HepG2 (cell line): ENCODE results near the gene GFY. TPM values are rescaled to one million over a fixed set of nuclear protein-coding genes. Genes with fewer than 3 reads are reported as not detected.

Experiments used
- CBX5 ChIP-seq: sonication (generic); formaldehyde crosslinking; IDR thresholded peaks from 2 replicates; pipeline ENCODE4 v1.4.0; 2020; ENCODE audit warnings: missing genetic modification reagents, borderline replicate concordance
- CC2D1A ChIP-seq: sonication (generic); formaldehyde crosslinking; IDR thresholded peaks from 2 replicates; pipeline ENCODE4 v1.8.1; 2023; ENCODE audit warnings: mild to moderate bottlenecking, missing genetic modification reagents
- EP300 ChIP-seq, 3 experiments: sonication (generic) in 1 of 3; formaldehyde crosslinking in 1 of 3; IDR thresholded peaks; 2 replicates each; pipeline versions ENCODE4 v1.5.1 to v1.6.1; 2011 to 2020; ENCODE audit warnings: low read depth in 2 of 3, low read length in 2 of 3, borderline replicate concordance in 1 of 3, improper control_type of control experiment in 1 of 3, mild to moderate bottlenecking in 1 of 3, missing genetic modification reagents in 1 of 3, moderate library complexity in 1 of 3
- KAT2B ChIP-seq: fragments of 150-350 bp; IDR thresholded peaks from 2 replicates; pipeline ENCODE4 v1.6.1; 2014; ENCODE audit warnings: low read depth, low read length, borderline replicate concordance
- KAT7 ChIP-seq: IDR thresholded peaks from 2 replicates; pipeline ENCODE4 v1.6.1; 2018; ENCODE audit warnings: borderline replicate concordance, missing compliant biosample characterization
- KLF12 ChIP-seq: sonication (generic); formaldehyde crosslinking; IDR thresholded peaks from 2 replicates; pipeline ENCODE4 v1.4.0; 2020; ENCODE audit warnings: missing genetic modification reagents, borderline replicate concordance
- LCORL ChIP-seq, 2 experiments: fragments of 450-650 bp in 1 of 2; sonication (generic) in 1 of 2; formaldehyde crosslinking in 1 of 2; IDR thresholded peaks; 2 replicates each; pipeline versions ENCODE4 v1.5.0 to v1.6.1; 2017 to 2020; ENCODE audit warnings: antibody characterized with exemption in 1 of 2, missing genetic modification reagents in 1 of 2
- PHF5A ChIP-seq: IDR thresholded peaks from one replicate; pipeline ENCODE4 v1.6.1; 2018; ENCODE audit warnings: low read depth, missing genetic modification reagents; ENCODE audit not compliant: unreplicated experiment
- ZNF235 ChIP-seq: sonication (generic); formaldehyde crosslinking; IDR thresholded peaks from 2 replicates; pipeline ENCODE4 v1.8.1; 2023; ENCODE audit warnings: mild to moderate bottlenecking, missing genetic modification reagents, borderline replicate concordance
- ZNF33A ChIP-seq: sonication (generic); formaldehyde crosslinking; IDR thresholded peaks from 2 replicates; pipeline ENCODE4 v1.5.1; 2020; ENCODE audit warnings: missing genetic modification reagents, mild to moderate bottlenecking, moderate library complexity, borderline replicate concordance
- ZNF496 ChIP-seq: sonication (generic); formaldehyde crosslinking; IDR thresholded peaks from 2 replicates; pipeline ENCODE4 v1.8.1; 2023; ENCODE audit warnings: mild to moderate bottlenecking, moderate library complexity, missing genetic modification reagents; ENCODE audit not compliant: insufficient replicate concordance
- ZNF709 ChIP-seq: sonication (generic); formaldehyde crosslinking; IDR thresholded peaks from 2 replicates; pipeline ENCODE4 v1.5.0; 2020; ENCODE audit warnings: mild to moderate bottlenecking, missing genetic modification reagents
- ZNF766 ChIP-seq: sonication (generic); formaldehyde crosslinking; IDR thresholded peaks from 2 replicates; pipeline ENCODE4 v1.5.0; 2020; ENCODE audit warnings: missing genetic modification reagents, borderline replicate concordance
- ZNF839 ChIP-seq: sonication (generic); formaldehyde crosslinking; IDR thresholded peaks from 2 replicates; pipeline ENCODE4 v1.4.0; 2020; ENCODE audit warnings: missing genetic modification reagents, mild to moderate bottlenecking, borderline replicate concordance
- polyA plus RNA-seq, 8 experiments: library from polyadenylated mRNA; depleted of rRNA in 3 of 8; stranded (reverse) in 7 of 8; unstranded in 1 of 8; fragments of >200 nt; fragmentation: Illumina TruSeq in 4 of 8; extraction: Trizol in 4 of 8; gene quantifications; 2 replicates each; pipeline versions ENCODE4 v1.2.1 to v1.2.3, GENCODE V29; 2011 to 2016; ENCODE audit warnings: low read depth in 4 of 8, missing spikeins in 1 of 8, mixed read lengths in 1 of 8; ENCODE audit not compliant: insufficient read depth in 1 of 8
- total RNA-seq, 5 experiments: library from RNA; depleted of rRNA; stranded (reverse); fragments of >200 nt; fragmentation: Illumina TruSeq; extraction: Trizol; gene quantifications; 2 replicates each; pipeline ENCODE4 v1.2.3, GENCODE V29; 2016; ENCODE audit warnings: low read depth in 1 of 5
- TF ChIP-seq, protein P1 (sequence below): sonication (generic); formaldehyde crosslinking; IDR thresholded peaks from 2 replicates; pipeline ENCODE4 v1.8.1; 2023; ENCODE audit warnings: mild to moderate bottlenecking, missing genetic modification reagents
- TF ChIP-seq, protein P2 (sequence below): sonication (generic); formaldehyde crosslinking; IDR thresholded peaks from 2 replicates; pipeline ENCODE4 v1.9.0; 2021; ENCODE audit warnings: missing genetic modification reagents, mild to moderate bottlenecking, borderline replicate concordance
- TF ChIP-seq, protein P3 (sequence below), 2 experiments: IDR thresholded peaks; 2 replicates each; pipeline ENCODE4 v1.6.1; 2011 to 2012; ENCODE audit warnings: low read length in 2 of 2, borderline replicate concordance in 1 of 2, low read depth in 1 of 2, mild to moderate bottlenecking in 1 of 2, moderate library complexity in 1 of 2
- TF ChIP-seq, protein P4 (sequence below): IDR thresholded peaks from 2 replicates; pipeline ENCODE4 v1.6.1; 2016

GFY gene
- total and polyA plus RNA-seq, 2 of the 13 experiments (the other 11 are each of a cell fraction or from before 2014, with no cell fraction given), result not detected

DNA sequence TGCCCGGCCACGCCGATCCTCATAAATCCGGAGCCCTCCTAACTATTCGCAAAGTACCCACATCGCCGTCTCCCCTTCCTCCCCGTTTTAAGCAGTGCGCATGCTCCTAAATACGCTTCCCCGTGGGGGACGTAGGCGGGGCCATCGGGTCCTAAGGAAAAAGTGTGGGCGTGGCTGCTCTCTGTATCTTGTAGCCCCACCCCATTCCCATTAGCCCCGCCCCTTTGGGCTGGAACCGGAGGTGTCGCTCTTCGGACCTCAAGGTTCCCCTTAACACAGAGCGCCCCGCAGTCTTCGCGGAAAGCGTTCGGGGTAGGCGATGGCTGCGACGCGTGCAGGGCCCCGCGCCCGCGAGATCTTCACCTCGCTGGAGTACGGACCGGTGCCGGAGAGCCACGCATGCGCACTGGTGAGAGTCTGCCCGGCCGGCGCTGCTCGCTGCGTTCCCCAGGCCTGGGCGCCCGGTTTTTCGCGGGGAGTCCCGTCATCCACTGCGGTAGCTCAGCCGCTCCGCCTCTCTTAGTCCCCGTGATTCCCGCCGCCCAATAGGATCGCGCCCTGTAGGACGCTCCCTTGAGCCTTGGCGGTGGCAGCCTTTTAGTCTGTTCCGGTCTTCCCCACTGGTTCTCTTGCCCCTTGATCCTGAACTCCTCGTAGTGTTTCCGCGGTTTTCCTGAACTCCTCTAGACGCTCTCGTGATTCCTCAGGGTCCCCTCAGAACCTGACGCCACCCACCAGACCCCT, 28.0 kb downstream of the GFY start, which contains the start of gene ALDH16A1 (continued):
- TF ChIP-seq, protein P1, sequence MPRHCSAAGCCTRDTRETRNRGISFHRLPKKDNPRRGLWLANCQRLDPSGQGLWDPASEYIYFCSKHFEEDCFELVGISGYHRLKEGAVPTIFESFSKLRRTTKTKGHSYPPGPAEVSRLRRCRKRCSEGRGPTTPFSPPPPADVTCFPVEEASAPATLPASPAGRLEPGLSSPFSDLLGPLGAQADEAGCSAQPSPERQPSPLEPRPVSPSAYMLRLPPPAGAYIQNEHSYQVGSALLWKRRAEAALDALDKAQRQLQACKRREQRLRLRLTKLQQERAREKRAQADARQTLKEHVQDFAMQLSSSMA (CRISPR knock-in tag), result peak; percentile 99
- TF ChIP-seq KLF12 (CRISPR knock-in tag), result no peak
- peak; percentile 41; the same call in 1 of the 2 replicates for TF ChIP-seq ZNF709 (CRISPR knock-in tag)
- 0 out of 2 replicates have a peak, but pooled peaks have one; percentile 11 for TF ChIP-seq ZNF839 (CRISPR knock-in tag)
- TF ChIP-seq ZNF235 (CRISPR knock-in tag), result no peak
- no peak for TF ChIP-seq PHF5A (CRISPR knock-in tag)
- TF ChIP-seq KAT2B, result no peak
- TF ChIP-seq, protein P2, sequence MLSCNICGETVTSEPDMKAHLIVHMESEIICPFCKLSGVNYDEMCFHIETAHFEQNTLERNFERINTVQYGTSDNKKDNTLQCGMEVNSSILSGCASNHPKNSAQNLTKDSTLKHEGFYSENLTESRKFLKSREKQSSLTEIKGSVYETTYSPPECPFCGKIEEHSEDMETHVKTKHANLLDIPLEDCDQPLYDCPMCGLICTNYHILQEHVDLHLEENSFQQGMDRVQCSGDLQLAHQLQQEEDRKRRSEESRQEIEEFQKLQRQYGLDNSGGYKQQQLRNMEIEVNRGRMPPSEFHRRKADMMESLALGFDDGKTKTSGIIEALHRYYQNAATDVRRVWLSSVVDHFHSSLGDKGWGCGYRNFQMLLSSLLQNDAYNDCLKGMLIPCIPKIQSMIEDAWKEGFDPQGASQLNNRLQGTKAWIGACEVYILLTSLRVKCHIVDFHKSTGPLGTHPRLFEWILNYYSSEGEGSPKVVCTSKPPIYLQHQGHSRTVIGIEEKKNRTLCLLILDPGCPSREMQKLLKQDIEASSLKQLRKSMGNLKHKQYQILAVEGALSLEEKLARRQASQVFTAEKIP (CRISPR knock-in tag), result no peak
- no peak for TF ChIP-seq LCORL (IDR thresholded peaks at IDR 0.05)
- TF ChIP-seq LCORL (CRISPR knock-in tag; IDR thresholded peaks at IDR 0.05), result peak; percentile 27; the same call in 1 of the 2 replicates
- TF ChIP-seq, protein P3, sequence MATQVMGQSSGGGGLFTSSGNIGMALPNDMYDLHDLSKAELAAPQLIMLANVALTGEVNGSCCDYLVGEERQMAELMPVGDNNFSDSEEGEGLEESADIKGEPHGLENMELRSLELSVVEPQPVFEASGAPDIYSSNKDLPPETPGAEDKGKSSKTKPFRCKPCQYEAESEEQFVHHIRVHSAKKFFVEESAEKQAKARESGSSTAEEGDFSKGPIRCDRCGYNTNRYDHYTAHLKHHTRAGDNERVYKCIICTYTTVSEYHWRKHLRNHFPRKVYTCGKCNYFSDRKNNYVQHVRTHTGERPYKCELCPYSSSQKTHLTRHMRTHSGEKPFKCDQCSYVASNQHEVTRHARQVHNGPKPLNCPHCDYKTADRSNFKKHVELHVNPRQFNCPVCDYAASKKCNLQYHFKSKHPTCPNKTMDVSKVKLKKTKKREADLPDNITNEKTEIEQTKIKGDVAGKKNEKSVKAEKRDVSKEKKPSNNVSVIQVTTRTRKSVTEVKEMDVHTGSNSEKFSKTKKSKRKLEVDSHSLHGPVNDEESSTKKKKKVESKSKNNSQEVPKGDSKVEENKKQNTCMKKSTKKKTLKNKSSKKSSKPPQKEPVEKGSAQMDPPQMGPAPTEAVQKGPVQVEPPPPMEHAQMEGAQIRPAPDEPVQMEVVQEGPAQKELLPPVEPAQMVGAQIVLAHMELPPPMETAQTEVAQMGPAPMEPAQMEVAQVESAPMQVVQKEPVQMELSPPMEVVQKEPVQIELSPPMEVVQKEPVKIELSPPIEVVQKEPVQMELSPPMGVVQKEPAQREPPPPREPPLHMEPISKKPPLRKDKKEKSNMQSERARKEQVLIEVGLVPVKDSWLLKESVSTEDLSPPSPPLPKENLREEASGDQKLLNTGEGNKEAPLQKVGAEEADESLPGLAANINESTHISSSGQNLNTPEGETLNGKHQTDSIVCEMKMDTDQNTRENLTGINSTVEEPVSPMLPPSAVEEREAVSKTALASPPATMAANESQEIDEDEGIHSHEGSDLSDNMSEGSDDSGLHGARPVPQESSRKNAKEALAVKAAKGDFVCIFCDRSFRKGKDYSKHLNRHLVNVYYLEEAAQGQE (IDR thresholded peaks at IDR 0.05; ENCODE audit: borderline replicate concordance in 1 of 2, low read depth in 1 of 2, low read length in 2 of 2), result peak in 1 of 2 experiments; percentile 35; a peak in 1 of 4 replicates
- no peak; the same call in none of the 2 replicates for TF ChIP-seq KAT7
- no peak for TF ChIP-seq EP300 (IDR thresholded peaks at IDR 0.05; ENCODE audit: low read depth in 2 of 2, low read length in 2 of 2)
- TF ChIP-seq EP300 (CRISPR knock-in tag; IDR thresholded peaks at IDR 0.05; ENCODE audit: borderline replicate concordance), result no peak
- peak; percentile 66; the same call in 1 of the 2 replicates for TF ChIP-seq ZNF766 (CRISPR knock-in tag)
- TF ChIP-seq ZNF496 (CRISPR knock-in tag), result no peak
- no peak; the same call in 1 of the 2 replicates for TF ChIP-seq CBX5 (CRISPR knock-in tag)
- no peak for TF ChIP-seq CC2D1A (CRISPR knock-in tag)
- no peak for TF ChIP-seq ZNF33A
- TF ChIP-seq, protein P4, sequence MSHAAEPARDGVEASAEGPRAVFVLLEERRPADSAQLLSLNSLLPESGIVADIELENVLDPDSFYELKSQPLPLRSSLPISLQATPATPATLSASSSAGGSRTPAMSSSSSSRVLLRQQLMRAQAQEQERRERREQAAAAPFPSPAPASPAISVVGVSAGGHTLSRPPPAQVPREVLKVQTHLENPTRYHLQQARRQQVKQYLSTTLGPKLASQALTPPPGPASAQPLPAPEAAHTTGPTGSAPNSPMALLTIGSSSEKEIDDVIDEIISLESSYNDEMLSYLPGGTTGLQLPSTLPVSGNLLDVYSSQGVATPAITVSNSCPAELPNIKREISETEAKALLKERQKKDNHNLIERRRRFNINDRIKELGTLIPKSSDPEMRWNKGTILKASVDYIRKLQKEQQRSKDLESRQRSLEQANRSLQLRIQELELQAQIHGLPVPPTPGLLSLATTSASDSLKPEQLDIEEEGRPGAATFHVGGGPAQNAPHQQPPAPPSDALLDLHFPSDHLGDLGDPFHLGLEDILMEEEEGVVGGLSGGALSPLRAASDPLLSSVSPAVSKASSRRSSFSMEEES (CRISPR knock-in tag), result peak; percentile 36; the same call in 1 of the 2 replicates
